Lower leg skin (tissue), 3 donors: ENCODE results near the gene TNFSF18.

Experiments used
- POLR2A ChIP-seq, 2 donors: fragments of 450-650 bp; IDR thresholded peaks; one replicate each; pipeline ENCODE4 v1.6.1; 2016 to 2017; ENCODE audit warnings: antibody characterized with exemption in 2 of 2, mild to moderate bottlenecking in 1 of 2, moderate library complexity in 1 of 2
- TF ChIP-seq, protein P1 (sequence below), 3 donors: fragments of 450-650 bp; IDR thresholded peaks; one replicate each; pipeline ENCODE4 v1.5.1; 2016; ENCODE audit warnings: antibody characterized with exemption in 3 of 3, mild to moderate bottlenecking in 3 of 3, moderate library complexity in 2 of 3

DNA sequence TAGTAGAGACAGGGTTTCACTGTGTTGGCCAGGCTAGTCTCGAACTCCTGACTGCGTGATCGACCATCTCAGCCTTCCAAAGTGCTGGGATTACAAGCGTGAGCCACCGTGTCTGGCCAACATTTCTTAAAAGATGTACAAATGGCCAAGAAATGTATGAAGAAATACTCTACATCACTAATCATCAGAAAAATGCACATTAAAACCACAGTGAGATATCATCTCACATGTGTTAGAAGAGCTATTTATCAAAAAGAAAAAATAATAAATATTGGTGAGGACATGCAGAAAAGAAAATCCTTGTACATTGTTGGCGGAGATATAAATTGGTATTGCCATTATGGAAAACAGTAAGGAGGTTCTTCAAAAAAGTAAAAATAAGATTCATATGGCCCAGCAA lies 33.6 kb upstream of the TNFSF18 start:
- TF ChIP-seq, protein P1, sequence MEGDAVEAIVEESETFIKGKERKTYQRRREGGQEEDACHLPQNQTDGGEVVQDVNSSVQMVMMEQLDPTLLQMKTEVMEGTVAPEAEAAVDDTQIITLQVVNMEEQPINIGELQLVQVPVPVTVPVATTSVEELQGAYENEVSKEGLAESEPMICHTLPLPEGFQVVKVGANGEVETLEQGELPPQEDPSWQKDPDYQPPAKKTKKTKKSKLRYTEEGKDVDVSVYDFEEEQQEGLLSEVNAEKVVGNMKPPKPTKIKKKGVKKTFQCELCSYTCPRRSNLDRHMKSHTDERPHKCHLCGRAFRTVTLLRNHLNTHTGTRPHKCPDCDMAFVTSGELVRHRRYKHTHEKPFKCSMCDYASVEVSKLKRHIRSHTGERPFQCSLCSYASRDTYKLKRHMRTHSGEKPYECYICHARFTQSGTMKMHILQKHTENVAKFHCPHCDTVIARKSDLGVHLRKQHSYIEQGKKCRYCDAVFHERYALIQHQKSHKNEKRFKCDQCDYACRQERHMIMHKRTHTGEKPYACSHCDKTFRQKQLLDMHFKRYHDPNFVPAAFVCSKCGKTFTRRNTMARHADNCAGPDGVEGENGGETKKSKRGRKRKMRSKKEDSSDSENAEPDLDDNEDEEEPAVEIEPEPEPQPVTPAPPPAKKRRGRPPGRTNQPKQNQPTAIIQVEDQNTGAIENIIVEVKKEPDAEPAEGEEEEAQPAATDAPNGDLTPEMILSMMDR (IDR thresholded peaks at IDR 0.05), result no peak
- no peak for TF ChIP-seq POLR2A (IDR thresholded peaks at IDR 0.05)
